Stimulated activated CD8-positive, alpha-beta memory T cell treated with anti-CD3 and anti-CD28 coated beads, Interleukin-15, amount 100 ng/mL, for 4 hours (primary cell): ENCODE data around the gene MARK3.

Experiments used
- DNase-seq, 2 donors: peaks; one replicate each; pipeline ENCODE4 v3.0.0-alpha.2; 2020; ENCODE audit warnings: low read depth in 2 of 2

Gene MARK3

DNA sequence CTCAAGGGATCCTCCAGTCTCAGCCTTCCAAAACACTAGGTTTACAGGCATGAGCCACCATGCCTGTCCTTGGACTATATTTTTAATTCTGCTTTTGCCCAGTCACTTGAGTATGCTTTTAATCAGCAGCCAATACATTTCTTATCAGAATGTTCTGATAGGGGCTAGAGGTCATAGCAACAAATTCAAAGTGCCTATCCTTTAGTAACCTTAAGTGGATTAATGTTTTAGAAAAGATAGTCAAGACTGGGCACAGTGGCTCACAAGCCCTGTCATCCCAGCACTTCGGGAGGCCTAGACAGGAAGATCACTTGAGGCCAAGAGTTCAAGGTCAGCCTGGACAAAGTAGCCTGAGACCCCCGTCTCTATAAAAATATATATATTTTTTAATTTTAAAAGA is 100.3 kb downstream of the MARK3 start:
- DNase-seq: no peak

DNA sequence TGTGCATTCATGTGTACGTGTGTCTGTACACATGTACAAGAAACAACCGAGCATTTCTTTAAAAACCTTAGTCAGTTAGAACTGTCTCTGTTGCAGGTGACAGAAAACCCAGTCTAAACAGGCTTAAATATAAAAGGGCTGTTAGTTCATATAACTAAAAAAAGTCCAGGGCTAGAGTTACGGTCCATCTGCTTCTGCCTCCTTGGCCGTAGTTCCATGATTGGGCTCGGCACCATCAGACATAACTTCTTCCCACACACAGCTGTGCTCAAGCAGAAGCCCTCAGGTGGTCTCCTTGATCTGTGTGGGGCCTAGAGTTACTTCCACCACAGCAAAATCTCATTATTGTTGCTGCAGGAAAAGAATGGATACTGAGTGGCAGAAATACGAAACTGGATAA is 102.9 kb downstream of the MARK3 start:
- DNase-seq: no peak

DNA sequence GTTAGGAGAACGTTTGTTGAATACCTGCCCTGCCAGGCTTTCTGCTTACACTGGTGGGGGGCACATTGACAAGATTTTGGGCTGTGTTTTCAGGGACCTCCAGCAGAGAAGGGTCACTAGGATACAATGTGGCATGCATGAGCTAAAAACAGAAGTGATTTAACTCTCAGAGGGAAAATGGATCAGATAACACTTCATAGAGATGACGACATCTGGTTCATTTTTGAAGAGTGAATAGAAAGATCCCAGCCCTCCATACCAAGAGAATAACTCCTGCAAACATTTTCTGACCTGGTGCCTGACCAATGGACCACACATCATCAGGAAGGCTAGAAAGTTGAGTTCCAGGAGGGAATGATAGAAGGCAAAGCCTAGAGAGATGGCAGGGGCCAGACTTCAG is 103.7 kb downstream of the MARK3 start:
- no peak for DNase-seq

DNA sequence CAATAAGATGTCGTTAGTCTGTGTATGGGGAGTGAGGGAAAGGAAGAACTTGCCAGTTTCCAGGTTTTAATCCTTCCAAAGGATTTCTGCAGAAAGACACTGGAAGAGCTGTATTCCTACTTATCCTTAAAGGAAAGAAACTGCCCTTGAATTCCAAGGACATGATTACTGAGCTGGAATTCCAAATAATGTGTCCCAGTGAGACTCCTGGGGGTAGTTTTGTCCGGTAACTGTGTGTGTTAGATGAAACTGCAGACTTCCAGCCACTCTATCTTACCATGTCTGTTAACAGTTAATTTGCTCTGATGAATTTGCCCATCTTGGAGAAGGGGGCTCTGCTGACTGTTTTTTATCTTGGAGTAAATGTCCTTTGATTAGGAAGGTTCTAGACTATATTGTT is 104.4 kb downstream of the MARK3 start:
- no peak for DNase-seq

DNA sequence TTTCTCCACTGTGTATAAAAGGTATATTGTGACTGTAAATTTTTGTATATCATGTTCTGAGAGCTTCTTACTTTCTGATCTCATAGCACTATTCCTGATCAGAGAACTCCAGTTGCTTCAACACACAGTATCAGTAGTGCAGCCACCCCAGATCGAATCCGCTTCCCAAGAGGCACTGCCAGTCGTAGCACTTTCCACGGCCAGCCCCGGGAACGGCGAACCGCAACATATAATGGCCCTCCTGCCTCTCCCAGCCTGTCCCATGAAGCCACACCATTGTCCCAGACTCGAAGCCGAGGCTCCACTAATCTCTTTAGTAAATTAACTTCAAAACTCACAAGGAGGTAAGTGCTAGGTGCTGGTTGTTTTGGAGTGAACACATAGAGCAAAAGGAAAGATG is 106.5 kb downstream of the MARK3 start:
- DNase-seq: no peak

DNA sequence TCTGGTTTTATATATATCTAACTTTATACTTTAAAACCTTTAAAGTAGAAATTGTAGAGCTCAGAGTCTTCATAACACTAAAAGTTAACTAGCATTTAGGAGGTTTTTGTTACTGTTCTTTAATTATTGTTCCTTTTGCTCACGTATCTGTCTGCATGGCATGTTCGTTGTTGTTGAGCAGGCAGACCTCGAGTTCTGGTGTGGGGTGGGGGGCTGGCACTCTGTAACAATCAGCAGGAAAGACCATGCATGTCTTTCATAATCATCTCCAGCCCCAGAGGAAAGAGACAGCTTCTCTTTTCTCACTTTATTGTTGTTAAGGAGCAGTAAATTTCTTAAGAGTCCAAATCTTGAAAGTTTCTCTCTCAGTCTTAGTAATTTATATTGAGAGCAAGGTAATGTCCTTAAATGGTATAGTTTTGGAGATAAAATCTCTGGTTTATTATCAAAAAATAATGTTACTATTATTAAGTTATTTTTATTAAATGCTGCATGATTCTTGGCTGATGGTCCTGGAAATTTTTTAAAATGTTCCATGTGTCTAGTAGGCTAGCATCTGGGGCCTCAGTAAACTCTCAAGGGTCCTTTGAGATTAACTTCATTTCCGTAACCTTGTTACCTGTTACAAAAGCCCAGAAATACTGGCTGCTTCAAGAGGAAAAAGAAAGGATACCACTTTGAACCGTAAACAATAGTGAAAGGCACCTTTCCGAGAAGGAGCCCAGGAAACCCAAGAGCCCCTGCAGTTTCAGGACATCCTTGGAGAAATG is 107.1 kb downstream of the MARK3 start:
- no peak for DNase-seq

DNA sequence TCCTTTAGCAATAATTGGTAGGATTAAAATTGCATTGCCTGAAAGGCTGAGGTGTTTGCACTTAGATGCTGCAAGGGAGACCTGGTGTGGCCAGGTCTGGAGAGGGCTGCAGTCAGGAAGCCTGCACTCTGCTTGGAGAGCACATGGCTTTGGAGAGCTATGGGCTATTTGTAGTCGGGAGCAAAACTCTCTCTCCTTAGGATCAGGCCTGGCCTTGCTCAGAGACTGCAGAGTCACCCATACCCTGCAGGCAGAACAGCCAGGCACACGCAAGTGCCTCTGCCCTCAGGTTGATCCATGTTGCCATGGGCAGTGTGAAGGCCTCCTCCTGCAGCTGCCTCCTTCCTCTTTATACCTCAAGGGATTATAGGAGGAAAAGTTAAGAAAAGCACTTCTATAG is 110.6 kb downstream of the MARK3 start:
- DNase-seq: no peak

DNA sequence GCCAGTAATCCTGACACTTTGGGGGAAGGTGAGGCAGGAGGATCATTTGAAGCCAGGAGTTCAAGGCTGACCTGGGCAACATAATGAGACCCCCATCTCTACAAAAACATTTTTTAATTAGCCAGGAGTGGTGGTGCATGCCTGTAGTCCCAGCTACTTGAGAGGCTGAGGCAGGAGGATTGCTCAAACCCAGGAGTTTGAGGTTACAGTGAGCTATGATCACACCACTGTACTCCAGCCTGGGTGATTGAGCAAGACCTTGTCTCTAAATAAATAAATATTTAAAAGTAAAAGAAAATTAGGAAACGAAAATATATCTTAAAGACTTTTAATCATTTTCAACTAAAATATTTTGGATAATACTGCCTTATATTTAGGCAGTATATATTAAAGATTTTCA is 111.6 kb downstream of the MARK3 start:
- no peak for DNase-seq

DNA sequence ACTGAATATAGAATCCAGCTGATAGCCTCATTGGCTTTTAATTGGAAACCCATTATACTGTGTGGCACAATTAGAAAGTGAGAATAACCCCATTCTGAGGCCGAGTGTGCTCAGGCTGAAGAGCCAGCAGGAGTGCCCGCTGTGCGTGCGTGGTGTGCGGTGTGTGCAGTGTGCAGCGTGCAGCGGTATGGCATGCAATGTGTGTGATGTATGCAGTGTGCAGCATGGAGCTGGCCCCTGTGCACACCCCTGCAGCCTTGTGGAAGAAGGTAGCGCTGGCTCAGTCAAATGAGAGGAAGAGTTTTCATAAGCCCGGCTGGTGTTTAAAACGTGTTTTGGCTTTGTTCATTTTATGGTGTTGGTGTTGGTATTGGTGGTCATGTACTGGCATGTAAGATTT is 114.5 kb downstream of the MARK3 start:
- DNase-seq: no peak

DNA sequence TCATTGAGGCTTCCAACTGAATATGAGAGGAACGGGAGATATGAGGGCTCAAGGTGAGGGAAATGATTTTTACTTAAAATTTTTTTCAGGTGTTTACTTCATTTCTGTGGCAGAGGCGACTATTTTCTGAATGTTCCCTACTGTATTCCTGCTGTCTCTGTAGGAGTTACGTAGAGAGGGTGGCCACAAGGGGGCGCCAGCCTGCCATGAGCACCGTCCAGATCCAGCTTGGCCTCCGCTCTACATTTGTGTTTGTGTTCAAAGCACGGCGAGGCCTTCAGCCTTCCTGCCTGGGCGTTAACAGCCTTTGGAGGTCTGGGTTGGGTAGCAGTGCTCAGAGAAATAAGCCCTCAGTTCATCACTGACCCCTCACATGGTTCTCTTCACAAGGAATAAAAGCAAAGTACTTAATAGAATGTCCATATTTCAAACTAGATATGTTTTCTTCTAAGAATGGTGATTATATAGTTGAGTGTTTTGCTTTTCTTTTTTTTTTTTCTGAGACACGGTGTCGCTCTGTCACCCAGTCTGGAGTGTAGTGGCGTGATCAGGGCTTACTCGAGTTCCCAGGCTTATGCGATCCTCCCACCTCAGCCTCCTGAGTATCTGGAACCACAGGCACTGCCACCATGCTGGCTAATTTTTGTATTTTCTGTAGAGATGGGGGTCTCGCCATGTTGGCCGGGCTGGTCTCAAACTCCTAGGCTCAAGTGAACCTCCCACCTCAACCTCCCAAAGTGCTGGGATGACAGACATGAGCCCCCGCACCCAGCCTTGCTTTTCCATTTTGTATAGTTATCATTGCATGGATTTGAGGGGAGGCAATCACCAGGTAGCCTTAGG is 115.2 kb downstream of the MARK3 start:
- peak in 1 of 2 donors; percentile 51 for DNase-seq

DNA sequence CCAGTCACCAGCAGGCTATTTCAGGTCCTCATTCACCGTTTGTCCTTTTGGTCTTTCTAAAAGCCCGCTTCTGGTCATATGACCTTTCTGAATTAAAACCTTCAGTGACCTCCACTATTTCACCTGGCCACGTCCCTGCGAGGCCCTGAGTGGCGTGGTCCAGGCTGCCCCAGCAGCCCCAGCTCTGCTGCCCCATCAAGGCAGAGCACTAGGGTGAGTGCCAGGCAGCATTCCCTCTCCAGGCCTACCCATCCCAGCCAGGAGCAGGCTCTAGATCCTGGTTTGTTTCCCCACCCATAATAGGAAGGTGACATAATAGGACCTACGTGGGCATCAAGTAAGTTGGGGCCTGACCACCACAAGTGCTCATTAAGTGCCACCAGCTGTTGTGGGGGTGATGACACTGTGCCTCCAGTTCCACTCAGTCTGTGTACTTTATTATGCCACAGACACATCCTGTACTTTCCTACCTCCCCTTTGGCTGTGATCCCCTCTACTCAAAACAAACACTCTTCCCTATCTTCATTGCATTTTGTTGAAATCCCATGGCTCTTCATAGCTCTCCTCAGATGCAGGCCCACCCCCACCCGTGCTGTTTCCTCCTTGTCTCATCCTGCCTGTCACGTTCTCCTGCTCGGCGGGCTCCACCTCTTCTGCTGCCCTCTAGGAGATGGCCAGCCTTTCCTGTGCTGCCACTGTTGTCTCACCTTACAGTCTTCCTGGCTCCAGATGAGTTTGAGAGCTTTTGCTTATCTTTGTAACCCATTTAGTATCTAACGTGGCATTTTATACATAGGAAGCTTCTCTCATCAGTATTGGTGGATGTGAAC is 116.0 kb downstream of the MARK3 start:
- DNase-seq: no peak

DNA sequence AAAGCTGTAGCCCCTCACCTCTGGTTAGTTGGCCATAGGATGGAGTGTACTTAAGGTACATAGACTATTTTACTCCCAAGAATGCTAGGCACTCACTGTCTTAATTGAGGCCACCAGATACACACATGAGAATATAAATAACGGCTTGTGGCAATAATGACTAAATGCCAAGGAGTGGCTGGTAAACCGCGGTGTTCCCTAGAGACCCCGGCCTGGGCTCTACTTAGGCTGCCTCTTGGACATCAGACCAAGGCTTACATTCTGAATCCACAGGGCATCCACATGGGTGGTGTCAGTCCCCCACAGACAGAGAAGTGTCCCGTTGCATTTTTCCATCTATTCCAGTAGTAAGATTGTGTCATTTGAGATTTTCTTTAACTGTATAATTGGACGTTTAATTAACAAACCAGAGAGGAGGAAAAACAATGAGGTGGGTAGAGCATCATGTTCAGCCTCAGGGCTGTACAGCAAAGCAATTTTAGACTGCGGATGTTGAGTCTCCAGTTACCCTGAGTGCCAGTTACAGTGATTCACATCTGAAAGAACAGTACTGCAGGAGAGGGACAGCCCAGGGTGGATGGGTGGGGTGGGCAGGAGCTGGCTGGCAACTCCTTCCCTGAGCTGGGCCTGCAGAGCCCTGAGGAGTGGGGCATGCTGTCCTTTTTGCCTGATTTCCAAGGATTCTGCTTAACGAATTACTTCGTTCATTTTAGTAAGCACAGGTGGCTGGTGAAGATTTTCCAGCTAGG is 116.9 kb downstream of the MARK3 start:
- no peak for DNase-seq

DNA sequence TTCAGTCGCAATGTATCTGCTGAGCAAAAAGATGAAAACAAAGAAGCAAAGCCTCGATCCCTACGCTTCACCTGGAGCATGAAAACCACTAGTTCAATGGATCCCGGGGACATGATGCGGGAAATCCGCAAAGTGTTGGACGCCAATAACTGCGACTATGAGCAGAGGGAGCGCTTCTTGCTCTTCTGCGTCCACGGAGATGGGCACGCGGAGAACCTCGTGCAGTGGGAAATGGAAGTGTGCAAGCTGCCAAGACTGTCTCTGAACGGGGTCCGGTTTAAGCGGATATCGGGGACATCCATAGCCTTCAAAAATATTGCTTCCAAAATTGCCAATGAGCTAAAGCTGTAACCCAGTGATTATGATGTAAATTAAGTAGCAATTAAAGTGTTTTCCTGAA is 117.7 kb downstream of the MARK3 start:
- no peak for DNase-seq

DNA sequence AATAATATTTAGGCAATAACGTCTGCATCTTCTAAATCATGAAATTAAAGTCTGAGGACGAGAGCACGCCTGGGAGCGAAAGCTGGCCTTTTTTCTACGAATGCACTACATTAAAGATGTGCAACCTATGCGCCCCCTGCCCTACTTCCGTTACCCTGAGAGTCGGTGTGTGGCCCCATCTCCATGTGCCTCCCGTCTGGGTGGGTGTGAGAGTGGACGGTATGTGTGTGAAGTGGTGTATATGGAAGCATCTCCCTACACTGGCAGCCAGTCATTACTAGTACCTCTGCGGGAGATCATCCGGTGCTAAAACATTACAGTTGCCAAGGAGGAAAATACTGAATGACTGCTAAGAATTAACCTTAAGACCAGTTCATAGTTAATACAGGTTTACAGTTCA is 118.1 kb downstream of the MARK3 start:
- DNase-seq: no peak

DNA sequence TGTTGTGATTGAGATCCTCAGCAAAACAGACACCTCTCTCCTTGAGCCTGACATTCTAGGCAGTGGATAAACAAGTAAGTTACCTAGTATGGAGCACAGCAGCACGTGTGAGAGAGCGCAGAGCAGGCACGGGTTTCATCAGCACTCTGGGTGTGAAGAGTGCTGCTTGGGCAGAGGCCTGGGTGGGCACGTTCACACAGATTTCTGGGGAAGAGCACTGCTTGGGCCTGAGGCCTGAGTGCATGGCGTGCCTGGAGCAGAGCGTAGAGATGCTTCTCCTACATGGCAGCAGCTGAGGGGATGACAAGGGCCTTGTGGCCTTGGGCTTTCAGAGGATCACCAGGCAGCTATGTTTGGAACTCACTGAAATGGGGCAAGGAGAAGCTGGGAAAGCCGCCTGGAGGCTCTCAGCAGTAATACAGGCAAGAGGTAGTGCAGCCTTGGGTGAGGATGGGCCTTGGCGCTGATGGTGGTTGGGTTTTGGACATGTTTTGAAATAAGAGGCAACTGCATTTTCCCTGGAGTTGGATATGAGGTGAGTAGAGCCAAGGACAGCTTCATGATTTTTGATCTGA is 119.9 kb downstream of the MARK3 start:
- DNase-seq: no peak

DNA sequence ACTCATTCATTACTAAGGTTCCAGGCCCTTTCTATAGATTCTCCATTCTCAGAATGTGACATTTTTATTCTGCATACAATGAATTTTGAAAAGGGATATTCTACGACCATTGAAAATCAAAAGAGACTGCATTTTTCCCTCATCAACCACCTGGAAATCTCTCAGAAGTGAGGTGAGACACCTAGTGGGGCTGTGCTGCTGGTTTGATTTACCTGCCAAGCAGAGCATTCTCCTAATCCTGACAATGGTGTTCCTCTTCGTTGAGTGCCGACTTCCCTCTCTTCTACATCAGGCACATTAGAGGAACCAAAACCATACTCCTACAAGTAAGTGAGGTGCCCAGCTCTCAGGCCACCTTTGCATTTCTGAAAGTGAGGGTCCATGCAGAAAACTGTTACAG is 122.5 kb downstream of the MARK3 start:
- no peak for DNase-seq

DNA sequence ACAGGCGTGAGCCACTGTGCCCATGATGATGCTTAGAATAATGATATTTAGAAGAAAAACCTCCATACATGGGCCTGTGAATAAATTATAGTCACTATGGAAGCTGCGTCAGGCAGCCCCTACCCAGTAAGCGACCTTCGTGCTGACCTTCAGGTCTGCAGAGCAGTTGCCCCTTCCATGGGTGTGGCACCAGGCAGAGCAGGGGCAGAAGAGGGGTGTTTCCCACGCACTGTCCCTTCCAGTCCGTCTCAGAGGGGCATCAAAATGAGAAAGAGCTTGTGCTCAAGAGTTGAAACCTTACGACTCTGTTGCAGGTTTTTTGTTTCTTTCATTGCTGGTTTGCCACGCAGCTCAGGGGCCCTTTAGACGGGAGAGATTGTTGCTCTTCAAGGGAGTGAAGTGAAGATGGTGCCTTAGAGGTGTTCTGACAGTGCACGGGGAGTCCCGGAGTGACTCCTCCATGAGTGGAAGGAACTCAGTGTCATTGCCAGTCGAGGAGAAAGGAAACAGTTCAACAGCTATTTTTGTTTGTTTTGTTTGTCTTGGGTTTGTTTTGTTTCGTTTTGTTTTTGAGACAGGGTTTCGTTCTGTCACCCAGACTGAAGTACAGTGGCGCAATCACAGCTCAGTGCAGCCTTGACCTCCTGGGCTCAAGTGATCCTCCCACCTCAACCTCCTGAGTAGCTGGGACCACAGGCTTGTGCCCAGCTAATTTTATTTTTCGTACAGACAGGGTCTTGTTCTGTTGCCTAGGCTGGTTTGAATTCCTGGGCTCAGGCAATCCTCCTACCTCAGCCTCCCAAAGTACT is 123.5 kb downstream of the MARK3 start:
- DNase-seq: no peak

DNA sequence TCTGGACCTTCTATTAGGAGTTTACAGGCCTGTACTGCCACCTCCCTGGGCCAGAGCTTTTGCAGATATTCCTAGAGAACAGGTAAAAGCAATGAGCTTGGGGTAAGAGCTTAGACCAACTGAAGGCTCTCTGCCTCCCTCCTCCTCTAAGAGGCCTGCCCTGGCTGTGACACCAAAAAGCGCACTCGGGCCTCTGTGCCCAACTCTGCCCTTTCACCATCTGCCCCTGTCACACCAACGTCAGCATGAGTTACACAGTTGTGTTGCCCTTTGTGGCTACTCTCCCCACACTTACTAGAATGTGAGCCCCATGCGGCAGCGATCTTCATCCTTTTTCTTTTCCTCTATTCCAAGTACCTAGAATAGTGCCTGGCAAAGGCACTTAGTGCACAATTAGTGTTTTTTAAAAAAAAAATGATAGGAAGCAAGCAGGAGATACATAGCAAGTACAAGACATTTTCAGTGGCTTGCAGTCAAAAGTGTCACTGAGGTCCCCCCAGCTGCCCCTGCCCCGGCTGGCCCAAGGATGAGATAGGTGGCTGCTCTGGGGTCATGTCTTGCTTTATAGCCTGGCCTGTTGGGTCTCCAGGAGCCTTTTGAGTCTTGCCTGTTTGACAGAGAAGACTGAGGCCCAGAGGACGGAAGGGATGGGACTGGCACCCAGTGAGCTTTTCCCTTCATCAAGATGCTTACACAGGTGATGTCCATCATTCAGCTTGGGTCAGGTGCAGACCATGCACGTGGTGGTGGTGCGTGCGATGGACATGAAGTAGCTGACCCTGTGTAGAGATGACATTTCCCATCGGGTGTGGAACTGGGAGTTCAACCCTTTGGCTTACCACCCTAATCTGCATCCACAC is 124.9 kb downstream of the MARK3 start:
- DNase-seq: no peak
